Retina (tissue), 1 donor: ENCODE measurements around the gene PRRC2A.
"Not testable (repeated sequence)": the region's sequence is repeated elsewhere in the genome, so short reads cannot be mapped to it uniquely, and the experiment has no call there.

Source experiments
- DNase-seq: peaks from one replicate; pipeline ENCODE4 v3.0.0-alpha.2; 2016

Gene PRRC2A

DNA sequence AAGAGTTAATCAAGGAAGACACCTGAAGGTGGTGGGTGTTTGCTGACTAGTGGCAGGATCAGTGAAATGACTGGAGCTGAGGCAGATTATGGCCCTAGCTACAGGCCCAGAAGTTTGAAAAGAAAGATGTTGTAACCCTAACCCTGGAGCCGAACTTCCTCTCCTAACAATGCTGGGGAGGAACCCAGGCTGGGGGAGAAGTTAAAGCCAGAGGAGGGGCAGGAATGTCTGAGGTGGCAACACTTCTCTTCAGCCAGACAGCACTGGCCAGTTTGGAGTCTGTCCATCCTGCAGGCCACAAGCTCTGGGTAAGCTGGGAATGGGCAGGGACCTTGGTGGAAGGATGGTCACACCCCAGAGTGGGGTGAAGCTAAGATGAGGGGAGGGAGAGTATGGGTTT is 34.5 kb upstream of the PRRC2A start, which contains the start of gene LST1:
LST1 (plus strand) TSS at position 270 of the 400 bp plus-strand sequence. CDS start 1,023 bp downstream, outside the sequence.
- DNase-seq = no peak

DNA sequence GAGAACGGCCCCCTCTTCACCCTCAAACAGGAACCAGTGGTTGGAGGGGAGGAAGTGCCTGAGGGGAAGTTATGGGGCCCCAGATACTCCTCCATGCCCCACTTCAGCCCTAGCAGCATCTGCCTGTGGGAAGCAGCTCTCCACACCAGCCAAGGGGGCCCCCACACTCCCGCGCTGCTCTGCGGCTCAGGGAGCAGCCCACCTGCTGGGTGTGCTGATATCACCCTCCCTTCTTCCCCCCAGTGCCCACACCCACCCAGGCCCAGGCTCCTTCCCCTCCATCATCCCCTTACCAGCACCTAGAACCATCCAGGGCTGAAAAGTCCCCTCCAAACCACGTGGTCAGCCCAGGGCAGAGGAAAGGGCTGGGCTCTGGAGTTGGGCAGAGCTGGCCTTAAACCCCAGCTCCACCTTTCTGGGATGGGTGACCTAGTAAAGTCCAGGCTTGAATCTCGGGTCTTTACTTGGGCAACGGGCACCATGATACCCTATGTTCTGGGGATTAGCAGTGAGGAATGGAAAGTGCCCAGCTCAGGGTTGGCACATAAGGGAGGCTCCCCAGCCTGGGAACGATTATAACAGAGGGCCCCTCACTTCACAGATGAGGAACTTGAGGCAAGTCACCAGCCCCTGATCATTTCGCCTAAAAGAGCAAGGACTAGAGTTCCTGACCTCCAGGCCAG is 33.8 kb upstream of the PRRC2A start:
- no peak for DNase-seq

- DNase-seq = no peak
Measured at GRCh38 chr6:31587791-31588777, 32.4 kb upstream of the PRRC2A start.

GRCh38 chr6:31588871-31589650 is 31.5 kb upstream of the PRRC2A start:
- DNase-seq = no peak

- DNase-seq = not testable (repeated sequence)
Measured at GRCh38 chr6:31590691-31591090, 29.8 kb upstream of the PRRC2A start.

- no peak for DNase-seq
Measured at GRCh38 chr6:31592396-31592771, 28.1 kb upstream of the PRRC2A start.

DNA sequence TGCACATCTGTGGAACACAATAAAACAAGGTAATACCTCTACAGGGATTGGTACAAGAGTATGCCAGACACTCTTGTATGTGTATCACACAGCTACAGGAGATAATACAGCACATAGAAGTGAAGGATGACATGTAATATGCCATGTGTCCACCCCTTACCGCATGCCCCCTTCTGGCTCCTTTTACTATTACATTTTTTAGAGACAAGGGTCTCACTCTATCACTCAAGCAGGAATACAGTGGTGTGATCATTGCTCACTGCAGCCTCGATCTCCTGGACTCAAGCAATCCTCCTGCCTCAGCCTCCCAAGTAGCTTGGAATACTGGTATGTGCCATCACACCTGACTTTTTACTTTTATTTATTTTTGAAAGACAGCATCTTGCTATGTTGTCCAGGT is 23.5 kb upstream of the PRRC2A start:
- DNase-seq = no peak

DNA sequence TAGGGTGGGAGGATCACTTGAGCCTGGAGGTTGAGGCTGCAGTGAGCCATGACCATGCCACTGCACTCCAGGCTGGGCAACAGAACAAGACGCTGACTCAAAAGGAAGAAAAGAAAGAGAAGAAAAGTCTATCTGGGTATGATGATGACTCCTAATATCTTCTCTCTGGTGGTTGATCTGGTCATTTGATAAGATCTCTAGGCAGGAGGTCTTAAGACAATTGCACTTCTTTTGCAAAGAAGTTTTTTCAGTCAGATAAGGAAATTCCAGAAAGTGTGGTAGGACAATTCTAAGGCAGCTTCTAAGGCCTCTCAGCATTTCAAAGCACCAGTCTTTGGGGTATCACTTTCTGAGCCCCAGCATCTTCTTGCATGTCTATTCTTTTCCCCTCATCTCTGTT is 13.2 kb upstream of the PRRC2A start:
- no peak for DNase-seq

- no peak for DNase-seq
Measured at GRCh38 chr6:31609519-31610406, 10.8 kb upstream of the PRRC2A start.

GRCh38 chr6:31610968-31611367 is 9.5 kb upstream of the PRRC2A start:
- no peak for DNase-seq

DNA sequence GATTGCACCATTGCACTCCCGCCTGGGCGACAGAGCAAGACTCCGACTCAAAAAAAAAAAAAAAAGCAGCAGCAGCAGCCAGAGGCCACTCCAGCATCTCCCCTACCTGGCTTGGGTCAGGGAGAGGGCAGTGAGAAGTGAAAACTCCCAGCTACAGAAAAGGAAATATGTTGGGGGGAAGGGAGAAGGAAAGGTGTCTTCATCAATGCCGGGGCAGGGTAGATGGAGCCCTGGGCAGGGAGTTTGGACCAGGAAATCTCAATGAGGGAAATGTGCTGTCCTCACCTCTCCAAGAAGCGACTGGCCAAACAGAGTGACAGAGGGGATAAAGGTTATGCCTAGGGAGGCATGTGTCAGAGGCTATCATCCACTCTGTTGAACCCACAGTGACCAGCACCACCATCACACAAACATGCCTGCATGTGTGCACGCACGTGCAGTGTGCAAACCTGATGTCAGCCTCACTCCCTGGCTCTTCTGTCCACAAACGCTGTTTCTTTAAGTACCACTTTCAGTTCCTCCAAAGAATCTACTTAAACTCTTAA is 6.4 kb upstream of the PRRC2A start:
- no peak for DNase-seq

DNA sequence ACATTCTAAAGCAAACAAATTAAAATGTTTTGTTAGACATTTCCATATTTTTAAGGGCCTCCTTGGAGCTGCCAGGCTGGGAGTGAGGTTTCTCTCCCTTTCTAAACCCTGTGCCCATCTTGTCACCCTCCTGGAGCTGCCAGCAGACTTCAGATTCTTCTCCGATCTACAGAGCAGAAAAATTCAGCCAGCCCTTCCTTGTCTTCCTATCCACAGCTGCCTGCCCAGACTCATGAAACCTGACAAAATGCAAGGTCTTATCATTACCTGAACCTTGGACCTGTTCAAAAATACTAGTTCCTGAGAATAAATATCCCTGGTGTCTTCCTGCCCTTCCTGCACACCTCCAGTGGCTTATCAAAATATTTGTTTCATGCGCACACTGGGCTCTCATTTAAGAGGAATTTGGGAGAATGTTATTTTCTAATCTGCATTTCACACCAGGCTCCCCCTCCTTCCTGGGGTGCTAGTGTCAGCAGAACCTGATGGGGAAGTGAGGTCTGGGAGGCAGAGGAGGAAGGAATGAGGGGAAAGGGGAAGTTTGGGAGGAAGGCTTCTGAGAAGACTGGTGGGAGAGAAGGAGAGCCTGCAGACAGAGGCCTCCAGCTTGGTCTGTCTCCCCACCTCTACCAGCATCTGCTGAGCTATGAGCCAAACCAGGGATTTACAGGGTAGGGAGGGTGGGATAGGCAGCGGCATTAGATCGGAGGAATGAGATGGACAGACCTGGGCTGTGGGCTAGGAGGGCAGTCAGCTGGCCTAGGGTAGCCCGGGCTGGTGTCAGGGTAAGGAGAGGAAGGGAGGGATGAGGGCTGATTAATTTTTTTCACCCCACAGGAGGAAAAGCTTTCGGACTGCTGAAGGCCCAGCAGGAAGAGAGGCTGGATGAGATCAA is 5.6 kb upstream of the PRRC2A start, which contains the start of gene AIF1:
AIF1 (plus strand) TSS at position 551 of the 895 bp plus-strand sequence; CDS start at position 647, 96 bp downstream.
- DNase-seq = no peak

DNA sequence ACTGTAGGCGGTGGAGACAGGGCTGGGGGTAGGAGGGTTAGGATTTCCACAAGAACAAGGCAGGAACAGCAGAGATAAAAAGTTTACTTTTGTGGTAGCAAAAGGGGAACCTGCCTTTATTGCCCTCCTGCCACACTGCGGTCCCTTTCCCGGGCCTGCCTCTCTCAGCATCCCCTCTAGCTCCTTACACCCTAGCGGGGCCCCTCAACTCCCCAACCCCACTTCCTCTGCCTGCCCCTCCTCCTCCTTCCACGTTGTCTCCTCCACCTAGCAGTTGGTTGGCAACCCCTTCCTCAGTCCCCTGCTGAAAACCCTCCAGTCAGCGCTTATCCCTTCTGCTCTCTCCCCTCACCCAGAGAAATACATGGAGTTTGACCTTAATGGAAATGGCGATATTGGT is 4.8 kb upstream of the PRRC2A start:
- DNase-seq = no peak

DNA sequence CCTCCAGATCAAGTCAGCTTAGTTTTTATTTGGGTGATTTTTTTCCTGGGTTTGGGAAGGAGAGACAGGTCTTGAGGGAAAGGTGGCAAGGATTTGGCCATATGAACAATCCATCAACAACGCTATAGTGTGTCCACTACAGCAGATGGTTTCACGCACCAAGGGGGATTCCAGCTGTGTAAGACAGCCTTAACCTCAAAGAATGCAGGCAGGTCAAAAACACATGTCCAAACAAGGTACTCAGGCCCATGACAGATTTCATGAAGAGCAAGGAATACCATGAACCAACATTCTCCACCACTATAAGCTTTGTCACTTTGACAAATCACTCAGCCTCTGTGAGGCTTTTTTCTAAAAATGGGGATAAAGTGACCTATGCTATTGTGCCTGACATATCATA is 3.5 kb upstream of the PRRC2A start:
- no peak for DNase-seq

- peak; percentile 99 for DNase-seq
Measured at GRCh38 chr6:31619805-31620585, 520 bp upstream of the PRRC2A start.

DNA sequence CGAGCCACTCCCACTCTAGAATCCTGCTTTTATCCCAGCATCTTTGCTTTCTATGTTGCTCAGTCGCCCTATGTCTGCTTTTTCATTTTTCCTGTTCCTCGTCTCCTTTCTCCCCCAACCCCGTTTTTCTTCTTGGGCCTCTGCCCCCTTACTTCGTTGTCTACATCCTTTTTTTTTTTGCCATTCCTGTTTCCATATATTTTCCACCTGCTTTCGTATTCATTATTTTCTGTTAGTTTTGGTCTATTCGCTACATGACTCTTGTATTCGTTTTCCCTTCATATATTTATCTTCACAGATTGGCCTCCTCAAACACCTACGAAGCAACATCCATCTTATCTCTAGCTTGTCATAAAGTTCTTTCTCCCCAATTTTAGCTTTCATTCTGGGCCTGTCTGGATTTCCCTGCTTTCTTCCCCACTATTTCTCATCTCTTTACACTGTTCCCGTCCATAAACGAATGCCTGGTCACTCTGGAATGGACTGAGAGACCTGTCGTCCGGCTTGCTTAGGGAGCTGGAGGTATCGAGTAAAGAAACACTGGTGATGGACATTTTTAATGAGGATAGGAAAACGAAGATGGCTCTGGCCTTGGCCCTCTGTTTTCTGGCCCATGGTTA is 915 bp downstream of the PRRC2A start:
- peak; percentile 31 for DNase-seq

DNA sequence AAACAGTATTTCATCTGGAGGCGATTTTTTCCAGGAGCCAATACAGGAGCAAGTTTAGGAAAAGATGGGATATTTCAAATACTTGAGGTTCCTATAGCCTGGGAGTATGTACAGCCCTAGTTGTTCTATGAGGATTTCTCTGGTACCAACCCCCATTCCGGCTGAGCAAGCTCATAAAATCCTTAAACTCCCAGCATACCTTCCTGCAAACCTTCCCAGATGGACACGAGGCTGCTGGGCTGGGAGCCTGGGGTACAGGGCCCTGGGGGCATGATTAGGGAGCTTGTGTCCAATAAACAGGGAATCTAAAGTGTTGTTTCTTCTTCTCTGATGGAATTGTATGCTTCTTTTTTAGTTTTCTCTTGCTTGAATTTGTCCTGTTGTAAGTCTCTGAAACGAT is 1.5 kb downstream of the PRRC2A start:
- DNase-seq = no peak

DNA sequence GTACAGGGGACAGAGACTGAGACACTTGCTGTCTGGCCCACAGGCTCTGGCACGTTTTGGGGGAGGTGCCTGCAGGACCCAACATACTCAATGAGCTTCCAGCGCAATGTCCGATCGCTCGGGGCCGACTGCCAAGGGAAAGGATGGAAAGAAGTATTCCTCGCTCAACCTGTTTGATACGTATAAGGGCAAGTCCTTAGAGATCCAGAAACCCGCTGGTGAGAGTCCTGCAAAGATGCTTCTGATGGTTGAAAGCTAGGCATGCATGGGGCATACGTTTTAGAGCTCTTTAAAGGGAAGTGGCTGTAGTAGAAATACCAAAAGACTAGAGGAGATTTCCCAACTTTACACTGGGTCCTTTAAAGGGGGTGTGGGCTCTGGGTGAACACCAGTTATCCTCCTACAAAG is 2.2 kb downstream of the PRRC2A start:
- no peak for DNase-seq

GRCh38 chr6:31624070-31624469 is 3.6 kb downstream of the PRRC2A start:
- DNase-seq = no peak
